Upper lobe of left lung (tissue), 4 donors: Measurements from ENCODE around the gene SPAST.

ENCODE experiments used
- POLR2A ChIP-seq, 4 donors: fragments of 450-650 bp; IDR thresholded peaks; one replicate each; pipeline ENCODE4 v1.5.1; 2016 to 2017; ENCODE audit warnings: antibody characterized with exemption in 4 of 4, mild to moderate bottlenecking in 2 of 4
- TF ChIP-seq, protein P1 (sequence below), 6 experiments: fragments of 450-650 bp in 4 of 6; fragments of 200-600 bp in 2 of 6; sonication (generic) in 2 of 6; IDR thresholded peaks; one replicate each; pipeline ENCODE4 v1.5.1; 2016 to 2019; ENCODE audit warnings: antibody characterized with exemption in 6 of 6

DNA sequence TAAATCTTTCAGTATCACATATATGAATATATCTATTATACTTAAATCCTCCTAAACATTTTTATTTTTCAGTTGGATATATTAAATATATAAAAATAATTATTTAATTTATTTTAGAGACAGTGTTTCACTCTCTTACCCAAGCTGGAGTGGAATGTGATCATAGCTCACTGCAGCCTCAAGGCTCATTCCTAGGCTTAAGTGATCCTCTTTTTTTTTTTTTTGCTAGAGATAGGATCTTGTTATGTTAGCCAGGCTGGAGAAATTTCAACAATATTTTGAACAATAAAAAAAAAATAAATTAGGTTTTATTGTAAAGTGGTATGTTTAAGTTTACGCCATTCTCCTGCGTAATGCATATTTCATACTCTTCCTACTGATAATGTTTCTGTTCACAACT is 4.2 kb downstream of the SPAST start:
- TF ChIP-seq, protein P1, sequence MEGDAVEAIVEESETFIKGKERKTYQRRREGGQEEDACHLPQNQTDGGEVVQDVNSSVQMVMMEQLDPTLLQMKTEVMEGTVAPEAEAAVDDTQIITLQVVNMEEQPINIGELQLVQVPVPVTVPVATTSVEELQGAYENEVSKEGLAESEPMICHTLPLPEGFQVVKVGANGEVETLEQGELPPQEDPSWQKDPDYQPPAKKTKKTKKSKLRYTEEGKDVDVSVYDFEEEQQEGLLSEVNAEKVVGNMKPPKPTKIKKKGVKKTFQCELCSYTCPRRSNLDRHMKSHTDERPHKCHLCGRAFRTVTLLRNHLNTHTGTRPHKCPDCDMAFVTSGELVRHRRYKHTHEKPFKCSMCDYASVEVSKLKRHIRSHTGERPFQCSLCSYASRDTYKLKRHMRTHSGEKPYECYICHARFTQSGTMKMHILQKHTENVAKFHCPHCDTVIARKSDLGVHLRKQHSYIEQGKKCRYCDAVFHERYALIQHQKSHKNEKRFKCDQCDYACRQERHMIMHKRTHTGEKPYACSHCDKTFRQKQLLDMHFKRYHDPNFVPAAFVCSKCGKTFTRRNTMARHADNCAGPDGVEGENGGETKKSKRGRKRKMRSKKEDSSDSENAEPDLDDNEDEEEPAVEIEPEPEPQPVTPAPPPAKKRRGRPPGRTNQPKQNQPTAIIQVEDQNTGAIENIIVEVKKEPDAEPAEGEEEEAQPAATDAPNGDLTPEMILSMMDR (IDR thresholded peaks at IDR 0.05) = no peak
- no peak for TF ChIP-seq POLR2A (IDR thresholded peaks at IDR 0.05)
